HG03196 (cell line): ENCODE measurements around the gene PDGFC.

Experiments
- ATAC-seq: cut with Tn5 transposase; IDR thresholded peaks from one replicate; pipeline ENCODE4 v1.9.1; 2021; ENCODE audit not compliant: unreplicated experiment

The PDGFC gene

GRCh38 chr4:156754832-156755570 is 216.6 kb downstream of the PDGFC start:
- ATAC-seq: no peak

DNA sequence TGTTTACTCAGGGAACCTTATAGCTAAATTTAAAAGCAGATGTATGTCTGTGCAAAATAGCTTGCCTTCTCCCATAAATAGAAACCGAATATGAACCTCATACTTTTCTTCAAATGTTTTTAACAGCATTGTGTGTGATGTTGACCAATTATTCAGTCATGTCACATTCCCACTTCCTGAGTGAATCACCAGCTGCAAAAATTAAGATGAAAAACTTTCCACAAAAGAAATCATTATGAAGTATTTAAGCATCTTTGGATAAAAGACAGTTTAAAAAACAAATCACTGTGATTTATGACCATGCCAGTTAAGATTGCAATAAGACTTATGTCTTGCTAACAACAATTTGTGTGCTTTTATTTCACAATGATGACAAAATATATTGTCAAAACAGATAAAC is 220.1 kb downstream of the PDGFC start:
- no peak for ATAC-seq

DNA sequence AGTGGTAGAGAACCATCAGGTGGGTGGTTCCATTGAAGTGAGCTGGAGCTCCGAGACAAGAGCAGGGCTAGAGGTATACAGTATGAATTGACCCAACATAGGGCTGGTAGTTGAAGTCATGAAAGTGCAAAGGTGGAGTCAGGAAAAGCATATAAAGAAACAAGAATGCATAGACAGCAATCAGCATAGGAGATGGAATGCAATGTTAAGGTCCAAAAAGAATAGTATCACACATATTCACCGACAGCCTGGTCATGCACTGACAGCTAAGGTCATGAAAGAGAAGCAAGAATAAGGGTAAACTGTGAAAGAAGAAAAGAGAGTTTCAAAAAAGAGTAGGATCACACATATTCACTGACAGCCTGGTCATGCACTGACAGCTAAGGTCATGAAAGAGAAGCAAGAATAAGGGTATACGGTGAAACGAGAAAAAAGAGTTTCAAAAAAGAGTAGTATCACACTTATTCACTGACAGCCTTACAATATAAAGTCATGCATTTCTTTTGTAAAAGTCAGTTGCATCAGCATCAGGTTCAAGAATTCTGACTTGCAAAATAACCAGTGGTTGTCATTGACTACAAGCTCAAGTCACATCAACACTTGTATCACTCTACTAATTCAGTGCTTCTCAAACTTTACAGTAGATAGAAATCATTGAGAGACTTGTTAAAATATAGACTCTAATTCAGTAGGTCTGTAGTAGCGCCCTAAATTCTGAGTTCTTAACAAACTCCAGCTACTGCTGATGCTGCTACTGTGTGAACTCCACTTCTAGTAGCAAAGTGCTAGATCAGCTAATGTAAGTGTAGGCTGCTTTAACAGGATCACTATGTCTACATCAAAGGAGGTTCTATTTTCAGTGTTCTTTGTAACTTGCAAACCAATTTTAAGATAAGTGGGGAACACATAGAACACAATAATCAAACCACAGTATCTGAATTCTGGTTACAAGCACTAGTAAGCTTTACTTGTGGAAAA is 221.9 kb downstream of the PDGFC start:
- no peak for ATAC-seq

DNA sequence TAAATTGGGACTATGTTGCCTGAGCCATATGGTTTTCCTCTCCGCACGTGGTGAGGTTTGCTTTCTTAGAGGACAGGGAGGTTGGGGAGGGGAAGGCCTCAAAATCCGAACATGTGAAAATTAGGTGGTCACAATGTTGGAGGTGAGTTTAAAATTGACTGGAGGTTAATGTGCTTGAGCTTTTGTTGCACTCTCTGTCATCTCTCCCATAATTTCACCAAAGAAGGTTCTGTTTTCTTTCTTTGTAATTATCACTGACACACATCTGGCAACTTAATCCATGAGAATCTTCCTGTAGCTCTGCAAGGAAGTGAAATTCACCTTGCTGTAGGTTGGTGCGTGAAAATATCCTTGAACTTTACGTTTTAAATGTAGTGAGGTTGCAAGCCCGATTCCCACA is 225.5 kb downstream of the PDGFC start:
- no peak for ATAC-seq

DNA sequence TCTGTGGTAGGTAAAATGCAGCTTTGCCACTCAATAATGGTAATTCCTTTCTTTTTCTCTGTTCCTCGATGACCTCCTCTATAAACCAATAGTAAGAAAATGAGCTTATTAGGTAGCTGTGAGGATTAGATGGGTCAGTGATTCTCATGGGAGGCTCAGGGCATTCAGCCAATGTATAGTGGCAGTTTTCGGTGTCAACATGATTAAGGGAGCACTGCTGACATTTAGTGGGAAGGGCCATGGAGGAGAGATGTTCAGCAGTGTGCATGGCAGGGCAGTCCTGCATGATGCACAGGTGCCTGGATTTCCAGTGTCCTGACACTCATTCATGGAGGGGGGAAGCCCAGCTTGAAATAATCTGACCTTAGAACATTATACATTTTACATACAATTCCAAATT is 232.8 kb downstream of the PDGFC start:
- ATAC-seq: no peak

DNA sequence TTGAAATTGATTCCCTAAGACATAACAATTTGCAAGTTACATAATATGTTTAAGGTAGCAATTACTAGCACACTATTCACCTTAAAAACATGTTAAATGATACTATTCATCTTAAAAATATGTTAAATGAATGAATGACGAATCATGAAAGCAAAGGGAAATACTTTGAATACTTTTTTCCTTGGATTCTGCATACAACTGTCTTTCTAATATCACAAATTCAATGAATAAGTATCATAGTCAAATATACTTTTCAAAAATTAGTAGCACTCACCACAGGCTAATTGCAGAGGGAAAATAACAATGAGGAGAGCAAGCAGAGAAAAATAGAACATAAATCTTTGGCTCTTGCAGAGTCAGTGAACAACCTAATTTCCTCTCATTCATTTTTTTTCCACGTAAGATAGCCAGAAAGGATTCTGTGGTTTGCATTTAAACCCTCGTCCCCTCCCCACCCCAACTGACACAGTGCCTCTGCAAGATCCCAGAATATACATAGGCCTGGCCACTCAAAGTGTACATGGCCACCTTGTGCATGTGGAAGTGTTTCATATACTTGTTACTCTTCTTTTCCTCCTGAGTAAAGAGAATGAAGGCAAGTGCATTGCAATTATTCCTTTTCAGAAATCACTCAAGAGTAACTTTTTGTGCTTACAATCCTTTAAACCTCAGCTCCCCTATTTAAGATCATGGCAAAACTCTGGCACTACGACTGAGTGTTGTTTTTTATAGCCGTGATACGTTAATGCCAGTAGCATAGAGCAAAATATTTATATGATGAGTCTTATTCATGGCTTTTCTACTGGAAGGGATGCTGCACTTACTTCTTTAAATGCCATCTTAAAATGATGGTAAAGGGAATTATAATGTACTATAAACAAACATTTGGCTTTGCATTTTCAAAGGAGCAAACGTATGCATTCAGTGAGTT is 236.4 kb downstream of the PDGFC start:
- no peak for ATAC-seq

GRCh38 chr4:156733582-156733981 is 238.0 kb downstream of the PDGFC start:
- ATAC-seq: no peak

DNA sequence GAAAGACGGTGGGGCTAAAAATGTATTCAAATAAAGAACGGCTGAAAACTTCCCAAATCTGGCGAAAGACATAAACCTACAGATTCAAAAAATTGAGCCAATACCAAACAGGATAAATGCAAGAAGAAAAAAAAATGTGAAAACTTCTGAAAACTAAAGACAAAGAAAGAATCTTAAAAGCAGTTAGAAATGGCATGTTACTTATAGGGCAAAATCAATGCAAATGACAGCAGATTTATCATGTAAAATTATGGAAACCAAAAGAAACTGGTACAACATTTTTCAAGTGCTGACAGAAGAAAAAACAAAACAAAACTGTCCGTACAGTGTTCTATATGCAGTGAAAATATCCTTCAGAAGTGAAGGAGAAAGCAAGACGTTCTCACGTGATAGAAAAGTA is 239.0 kb downstream of the PDGFC start:
- no peak for ATAC-seq

- no peak for ATAC-seq
Observed at GRCh38 chr4:156729416-156729815, 242.2 kb downstream of the PDGFC start.

DNA sequence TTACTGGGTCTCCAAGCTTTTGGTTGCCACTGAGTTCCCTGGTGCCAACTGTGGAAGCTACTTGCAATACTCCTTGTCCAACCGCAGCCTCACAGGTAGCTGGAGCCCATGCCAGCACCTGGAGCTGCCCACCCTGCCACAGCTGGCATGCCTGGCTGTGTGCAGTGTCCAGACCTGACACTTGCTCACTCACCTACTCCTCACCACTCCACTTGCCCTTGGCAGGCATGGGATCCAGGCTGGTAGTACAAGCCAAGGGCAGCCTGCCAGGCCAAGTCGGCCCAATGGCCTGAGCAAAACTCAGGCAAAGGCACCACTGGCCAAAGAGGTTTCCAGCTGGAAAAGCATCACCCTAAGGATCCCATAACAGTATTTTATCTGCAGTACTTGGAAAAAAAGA is 246.3 kb downstream of the PDGFC start:
- ATAC-seq: no peak

DNA sequence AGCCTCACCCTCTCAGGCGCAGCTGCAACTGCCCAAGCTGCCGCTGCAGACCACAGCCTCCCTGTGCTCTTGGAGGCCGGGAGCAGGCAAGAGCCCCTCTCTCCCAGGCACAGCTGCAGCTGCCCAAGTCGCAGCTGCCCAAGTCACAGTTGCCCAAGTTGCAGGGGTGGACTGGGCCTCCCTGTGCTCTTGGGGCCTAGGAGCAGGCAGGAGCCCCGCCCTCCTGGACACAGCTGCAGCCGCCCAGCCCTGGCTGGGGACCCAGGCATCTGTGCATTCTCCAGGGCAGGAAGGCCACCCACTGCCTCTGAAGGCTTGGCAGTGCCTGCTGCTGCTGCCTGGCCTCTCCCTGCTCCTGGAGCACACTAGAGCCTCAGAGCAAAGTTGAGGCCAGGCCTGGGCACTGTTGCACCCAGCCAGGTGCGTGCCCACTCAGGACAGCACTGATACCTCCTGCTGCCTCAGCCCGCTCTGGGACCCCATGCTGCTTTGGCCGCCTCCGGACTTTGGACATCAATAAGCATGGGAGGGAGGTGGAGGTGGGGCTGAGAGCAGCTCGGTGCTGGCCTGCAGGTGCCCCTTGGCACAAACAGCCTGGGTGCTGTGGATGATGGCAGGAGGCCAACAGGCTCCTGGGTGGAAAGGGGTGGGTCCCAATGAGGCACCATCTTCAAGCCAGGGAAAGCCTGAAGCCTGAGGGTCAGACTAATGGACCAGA is 247.5 kb downstream of the PDGFC start:
- ATAC-seq: no peak

- no peak for ATAC-seq
Observed at GRCh38 chr4:156718226-156718625, 253.4 kb downstream of the PDGFC start.

- no peak for ATAC-seq
Observed at GRCh38 chr4:156711193-156711590, 260.4 kb downstream of the PDGFC start.
